ENCODE data around the gene GFM1. TPM values are rescaled to one million over a fixed set of nuclear protein-coding genes. Genes with fewer than 3 reads are reported as not detected.

GFM1 gene
- total and polyA plus RNA-seq, 2 donors (not counting 3 experiments of a cell fraction or from before 2014, with no cell fraction given): 14.9 to 68.6 TPM

DNA sequence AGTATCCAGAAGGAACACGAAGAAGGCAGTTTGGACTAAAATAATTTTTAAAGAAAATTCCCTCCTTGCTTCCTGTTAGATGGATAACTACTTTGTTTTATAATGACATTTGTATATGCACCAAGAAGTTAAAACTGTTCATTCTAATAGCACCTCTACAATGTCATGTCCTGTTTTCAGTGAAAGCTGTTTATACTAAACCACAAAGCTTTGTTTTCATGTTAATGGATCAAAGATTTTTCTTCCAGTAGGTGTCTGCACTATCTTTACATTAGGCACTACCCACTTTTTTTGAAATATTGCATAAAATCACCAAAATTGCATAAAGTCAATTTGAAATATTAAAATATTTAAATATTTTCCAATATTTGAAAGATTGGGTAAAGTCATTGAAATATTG, 77.8 kb downstream of the GFM1 start:
- H3K9me1 ChIP-seq (replicated peaks; ENCODE audit: control insufficient read depth, extremely low read depth, insufficient read depth, low read length): no peaks in the 10 kb centered on the region
- H3K79me2 ChIP-seq (ENCODE audit: control insufficient read depth, insufficient read depth, low read length): no peaks in the 10 kb centered on the region
- no peaks in the 10 kb centered on the region for H3K27me3 ChIP-seq (ENCODE audit: control insufficient read depth in 2 of 2, insufficient read depth in 2 of 2, low read length in 2 of 2)
- DNase-seq (ENCODE audit: low read depth, low spot score) (no peak), FAIRE-seq (no peak)
- H3K4me2 ChIP-seq (ENCODE audit: insufficient read depth, low read length): no peak overlapping the region
- no TSS peak for BruUV-seq (replicated peaks)
- H3K9me3 ChIP-seq (replicated peaks; ENCODE audit: control insufficient read depth, insufficient read depth, low read length): no peaks in the 10 kb centered on the region
- H2AFZ ChIP-seq (ENCODE audit: low read depth, low read length): no peak overlapping the region
- POLR2A ChIA-PET: no interaction called here
- peak overlapping the region; percentile 74 for H3K27ac ChIP-seq (ENCODE audit: insufficient read depth, low read depth, low read length)
- H4K20me1 ChIP-seq (replicated peaks; ENCODE audit: control insufficient read depth, extremely low read depth, insufficient read depth, low read length): no peaks in the 10 kb centered on the region
- CTCF ChIA-PET: interaction anchor here (1.3 to 3.0 kb wide), 4 partner anchors 9 to 67 kb away, joined by 4 to 18 read pairs (median 10); partner anchors contain the start of gene LXN
- dilution Hi-C loops (cut with MboI; ENCODE audit: extremely low pct_ligation_motif_present, low sequenced_read_pairs): no loop called here
- no peak for TF ChIP-seq POLR2AphosphoS5 (IDR thresholded peaks at IDR 0.05; ENCODE audit: insufficient read depth, low read depth, low read length)
- no peak for TF ChIP-seq JUN (IDR thresholded peaks at IDR 0.05; ENCODE audit: borderline replicate concordance, insufficient read depth, insufficient read length, low read depth)
- TF ChIP-seq, protein P1, sequence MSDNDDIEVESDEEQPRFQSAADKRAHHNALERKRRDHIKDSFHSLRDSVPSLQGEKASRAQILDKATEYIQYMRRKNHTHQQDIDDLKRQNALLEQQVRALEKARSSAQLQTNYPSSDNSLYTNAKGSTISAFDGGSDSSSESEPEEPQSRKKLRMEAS (IDR thresholded peaks at IDR 0.05; ENCODE audit: insufficient read depth, insufficient read length): no peak
- TF ChIP-seq, protein P2, sequence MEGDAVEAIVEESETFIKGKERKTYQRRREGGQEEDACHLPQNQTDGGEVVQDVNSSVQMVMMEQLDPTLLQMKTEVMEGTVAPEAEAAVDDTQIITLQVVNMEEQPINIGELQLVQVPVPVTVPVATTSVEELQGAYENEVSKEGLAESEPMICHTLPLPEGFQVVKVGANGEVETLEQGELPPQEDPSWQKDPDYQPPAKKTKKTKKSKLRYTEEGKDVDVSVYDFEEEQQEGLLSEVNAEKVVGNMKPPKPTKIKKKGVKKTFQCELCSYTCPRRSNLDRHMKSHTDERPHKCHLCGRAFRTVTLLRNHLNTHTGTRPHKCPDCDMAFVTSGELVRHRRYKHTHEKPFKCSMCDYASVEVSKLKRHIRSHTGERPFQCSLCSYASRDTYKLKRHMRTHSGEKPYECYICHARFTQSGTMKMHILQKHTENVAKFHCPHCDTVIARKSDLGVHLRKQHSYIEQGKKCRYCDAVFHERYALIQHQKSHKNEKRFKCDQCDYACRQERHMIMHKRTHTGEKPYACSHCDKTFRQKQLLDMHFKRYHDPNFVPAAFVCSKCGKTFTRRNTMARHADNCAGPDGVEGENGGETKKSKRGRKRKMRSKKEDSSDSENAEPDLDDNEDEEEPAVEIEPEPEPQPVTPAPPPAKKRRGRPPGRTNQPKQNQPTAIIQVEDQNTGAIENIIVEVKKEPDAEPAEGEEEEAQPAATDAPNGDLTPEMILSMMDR (IDR thresholded peaks at IDR 0.05; ENCODE audit: extremely low read depth in 1 of 2, insufficient read depth in 1 of 2, low read depth in 1 of 2, low read length in 2 of 2): no peak
- no peak overlapping the region for H3K9ac ChIP-seq (replicated peaks; ENCODE audit: extremely low read depth, insufficient read depth, low read length)
- peaks cover 43% of the 10 kb centered on the region for H3K4me1 ChIP-seq (ENCODE audit: control insufficient read depth, extremely low read depth, insufficient read depth, low read length)
- no peaks in the 10 kb centered on the region for H3K36me3 ChIP-seq (ENCODE audit: control insufficient read depth in 2 of 2, extremely low read depth in 1 of 2, insufficient read depth in 2 of 2, low read length in 2 of 2)
- intact Hi-C loops (cut with micrococcal nuclease): no loop called here
- H3K4me3 ChIP-seq (replicated peaks in 1 of 3; ENCODE audit: insufficient read depth in 1 of 3, low read depth in 1 of 3, low read length in 3 of 3): no peak overlapping the region

DNA sequence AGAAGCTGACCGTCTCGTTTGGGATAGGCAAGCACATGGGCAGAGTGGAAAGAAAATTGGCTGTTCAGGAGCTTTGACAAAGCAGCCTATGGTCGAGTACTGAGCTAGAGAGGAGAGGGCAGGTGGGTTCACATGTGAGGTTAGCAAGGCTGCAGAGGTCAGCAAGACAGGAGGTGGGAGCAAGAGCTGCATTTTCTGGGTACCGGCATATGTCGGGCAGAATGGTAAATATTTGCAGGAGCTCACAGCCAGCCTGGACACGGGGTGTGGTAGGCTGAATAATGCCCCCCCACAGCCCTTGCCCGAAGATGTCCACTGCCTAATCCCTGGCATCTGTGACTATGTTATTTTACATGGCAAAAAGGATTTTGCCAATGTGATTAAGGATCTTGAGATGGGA, 79.7 kb downstream of the GFM1 start:
- H2AFZ ChIP-seq (ENCODE audit: low read depth, low read length): no peak overlapping the region
- CTCF ChIA-PET: interaction anchor here (1.5 to 3.0 kb wide), 6 partner anchors 10 to 80 kb away, joined by 4 to 18 read pairs (median 8); partner anchors contain the start of gene GFM1
- BruUV-seq (replicated peaks): no TSS peak
- H3K27me3 ChIP-seq (ENCODE audit: control insufficient read depth in 2 of 2, insufficient read depth in 2 of 2, low read length in 2 of 2): no peaks in the 10 kb centered on the region
- dilution Hi-C loops (cut with MboI; ENCODE audit: extremely low pct_ligation_motif_present, low sequenced_read_pairs) (no loop called here), intact Hi-C loops (cut with micrococcal nuclease) (loop anchor here (1.0 kb wide), 3 partner anchors 11 to 52 kb away; partner anchors contain the start of gene LXN)
- H3K4me2 ChIP-seq (ENCODE audit: insufficient read depth, low read length): no peak overlapping the region
- peaks cover 38% of the 10 kb centered on the region for H3K4me1 ChIP-seq (ENCODE audit: control insufficient read depth, extremely low read depth, insufficient read depth, low read length)
- TF ChIP-seq MYC (IDR thresholded peaks at IDR 0.05; ENCODE audit: low read depth, low read length) (no peak), FOS (IDR thresholded peaks at IDR 0.05; ENCODE audit: borderline replicate concordance, insufficient read depth, low read length) (no peak)
- TF ChIP-seq, protein P1 (IDR thresholded peaks at IDR 0.05; ENCODE audit: insufficient read depth, insufficient read length): no peak
- H3K9ac ChIP-seq (replicated peaks; ENCODE audit: extremely low read depth, insufficient read depth, low read length): no peak overlapping the region
- peak overlapping the region; percentile 74 for H3K27ac ChIP-seq (ENCODE audit: insufficient read depth, low read depth, low read length)
- DNase-seq (ENCODE audit: low read depth, low spot score) (no peak), FAIRE-seq (no peak)
- no peaks in the 10 kb centered on the region for H3K9me3 ChIP-seq (replicated peaks; ENCODE audit: control insufficient read depth, insufficient read depth, low read length)
- no peaks in the 10 kb centered on the region for H3K79me2 ChIP-seq (ENCODE audit: control insufficient read depth, insufficient read depth, low read length)
- no peaks in the 10 kb centered on the region for H3K36me3 ChIP-seq (ENCODE audit: control insufficient read depth in 2 of 2, extremely low read depth in 1 of 2, insufficient read depth in 2 of 2, low read length in 2 of 2)
- POLR2A ChIA-PET: no interaction called here
- no peaks in the 10 kb centered on the region for H4K20me1 ChIP-seq (replicated peaks; ENCODE audit: control insufficient read depth, extremely low read depth, insufficient read depth, low read length)
- no peak overlapping the region for H3K4me3 ChIP-seq (replicated peaks in 1 of 3; ENCODE audit: insufficient read depth in 1 of 3, low read depth in 1 of 3, low read length in 3 of 3)
- no peaks in the 10 kb centered on the region for H3K9me1 ChIP-seq (replicated peaks; ENCODE audit: control insufficient read depth, extremely low read depth, insufficient read depth, low read length)

Data from endothelial cell of umbilical vein (primary cell).